HepG2 (cell line): ENCODE measurements around the gene PPP3R2.
"Not testable (repeated sequence)": the region's sequence is repeated elsewhere in the genome, so short reads cannot be mapped to it uniquely, and the experiment has no call there.

Experiments
- AKAP8 ChIP-seq: sonication (generic); formaldehyde crosslinking; IDR thresholded peaks from 2 replicates; pipeline ENCODE4 v1.5.1; 2020; ENCODE audit warnings: mild to moderate bottlenecking, missing genetic modification reagents
- ASH2L ChIP-seq: fragments of 300-600, 200-600 bp; sonication (generic); IDR thresholded peaks from 2 replicates; pipeline ENCODE4 v1.7.0; 2017; ENCODE audit warnings: low read depth, mild to moderate bottlenecking, moderate library complexity, mixed read lengths, low read length; ENCODE audit not compliant: insufficient read length
- HNRNPUL1 ChIP-seq: fragments of 200-400 bp; formaldehyde crosslinking; IDR thresholded peaks from 2 replicates; pipeline ENCODE4 v1.6.1; 2017; ENCODE audit warnings: low read depth, mild to moderate bottlenecking, low read length, moderate library complexity
- MYC ChIP-seq: sonication (generic); formaldehyde crosslinking; IDR thresholded peaks from 2 replicates; pipeline ENCODE4 v1.9.0; 2021; ENCODE audit warnings: missing genetic modification reagents, borderline replicate concordance
- NFATC3 ChIP-seq: sonication (generic); formaldehyde crosslinking; IDR thresholded peaks from 2 replicates; pipeline ENCODE4 v1.5.1; 2020; ENCODE audit warnings: mild to moderate bottlenecking, missing genetic modification reagents
- NFKBIZ ChIP-seq: IDR thresholded peaks from 2 replicates; pipeline ENCODE4 v1.6.1; 2018; ENCODE audit warnings: missing genetic modification reagents, missing compliant biosample characterization
- NFRKB ChIP-seq: fragments of 450-650 bp; IDR thresholded peaks from 2 replicates; pipeline ENCODE4 v1.6.1; 2017
- SMARCC2 ChIP-seq: fragments of 450-650 bp; IDR thresholded peaks from 2 replicates; pipeline ENCODE4 v1.6.1; 2017; ENCODE audit warnings: antibody characterized with exemption, mild to moderate bottlenecking
- SRSF9 ChIP-seq: fragments of 200-400 bp; formaldehyde crosslinking; IDR thresholded peaks from 2 replicates; pipeline ENCODE4 v1.6.1; 2018; ENCODE audit warnings: borderline replicate concordance, mild to moderate bottlenecking, low read depth, low read length; ENCODE audit not compliant: insufficient read depth, poor library complexity, severe bottlenecking
- ZMYM4 ChIP-seq: sonication (generic); formaldehyde crosslinking; IDR thresholded peaks from 2 replicates; pipeline ENCODE4 v1.8.1; 2023; ENCODE audit warnings: mild to moderate bottlenecking, missing genetic modification reagents
- TF ChIP-seq, protein P1 (sequence below): sonication (generic); formaldehyde crosslinking; IDR thresholded peaks from one replicate; pipeline ENCODE4 v1.5.1; 2020; ENCODE audit warnings: mild to moderate bottlenecking, missing genetic modification reagents; ENCODE audit errors: not compliant biosample characterization
- TF ChIP-seq, protein P2 (sequence below): sonication (generic); formaldehyde crosslinking; IDR thresholded peaks from 2 replicates; pipeline ENCODE4 v1.8.0; 2022; ENCODE audit warnings: missing genetic modification reagents, mild to moderate bottlenecking, inconsistent platforms, borderline replicate concordance

DNA sequence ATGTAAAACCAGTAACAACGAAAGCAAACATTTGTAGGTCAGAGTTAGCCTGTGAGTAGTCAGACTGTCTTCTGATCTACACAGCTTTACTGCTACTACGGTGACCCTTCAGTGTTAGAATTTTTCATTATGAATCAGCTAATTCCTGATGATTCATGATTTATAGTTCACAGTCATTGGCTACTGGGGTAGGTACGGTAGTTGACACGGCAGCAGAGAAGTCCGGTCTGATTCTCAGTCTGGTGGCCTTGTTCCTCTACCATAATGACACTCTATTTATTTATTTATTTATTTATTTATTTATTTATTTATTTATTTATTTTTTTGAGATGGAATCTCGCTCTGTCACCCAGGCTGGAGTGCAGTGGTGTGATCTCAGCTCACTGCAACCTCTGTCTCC lies 4.7 kb downstream of the PPP3R2 start:
- not testable (repeated sequence) for TF ChIP-seq MYC (CRISPR knock-in tag); SRSF9; ASH2L; NFKBIZ (CRISPR knock-in tag); NFATC3 (CRISPR knock-in tag); ZMYM4; HNRNPUL1; AKAP8; SMARCC2; NFRKB
- TF ChIP-seq, protein P1, sequence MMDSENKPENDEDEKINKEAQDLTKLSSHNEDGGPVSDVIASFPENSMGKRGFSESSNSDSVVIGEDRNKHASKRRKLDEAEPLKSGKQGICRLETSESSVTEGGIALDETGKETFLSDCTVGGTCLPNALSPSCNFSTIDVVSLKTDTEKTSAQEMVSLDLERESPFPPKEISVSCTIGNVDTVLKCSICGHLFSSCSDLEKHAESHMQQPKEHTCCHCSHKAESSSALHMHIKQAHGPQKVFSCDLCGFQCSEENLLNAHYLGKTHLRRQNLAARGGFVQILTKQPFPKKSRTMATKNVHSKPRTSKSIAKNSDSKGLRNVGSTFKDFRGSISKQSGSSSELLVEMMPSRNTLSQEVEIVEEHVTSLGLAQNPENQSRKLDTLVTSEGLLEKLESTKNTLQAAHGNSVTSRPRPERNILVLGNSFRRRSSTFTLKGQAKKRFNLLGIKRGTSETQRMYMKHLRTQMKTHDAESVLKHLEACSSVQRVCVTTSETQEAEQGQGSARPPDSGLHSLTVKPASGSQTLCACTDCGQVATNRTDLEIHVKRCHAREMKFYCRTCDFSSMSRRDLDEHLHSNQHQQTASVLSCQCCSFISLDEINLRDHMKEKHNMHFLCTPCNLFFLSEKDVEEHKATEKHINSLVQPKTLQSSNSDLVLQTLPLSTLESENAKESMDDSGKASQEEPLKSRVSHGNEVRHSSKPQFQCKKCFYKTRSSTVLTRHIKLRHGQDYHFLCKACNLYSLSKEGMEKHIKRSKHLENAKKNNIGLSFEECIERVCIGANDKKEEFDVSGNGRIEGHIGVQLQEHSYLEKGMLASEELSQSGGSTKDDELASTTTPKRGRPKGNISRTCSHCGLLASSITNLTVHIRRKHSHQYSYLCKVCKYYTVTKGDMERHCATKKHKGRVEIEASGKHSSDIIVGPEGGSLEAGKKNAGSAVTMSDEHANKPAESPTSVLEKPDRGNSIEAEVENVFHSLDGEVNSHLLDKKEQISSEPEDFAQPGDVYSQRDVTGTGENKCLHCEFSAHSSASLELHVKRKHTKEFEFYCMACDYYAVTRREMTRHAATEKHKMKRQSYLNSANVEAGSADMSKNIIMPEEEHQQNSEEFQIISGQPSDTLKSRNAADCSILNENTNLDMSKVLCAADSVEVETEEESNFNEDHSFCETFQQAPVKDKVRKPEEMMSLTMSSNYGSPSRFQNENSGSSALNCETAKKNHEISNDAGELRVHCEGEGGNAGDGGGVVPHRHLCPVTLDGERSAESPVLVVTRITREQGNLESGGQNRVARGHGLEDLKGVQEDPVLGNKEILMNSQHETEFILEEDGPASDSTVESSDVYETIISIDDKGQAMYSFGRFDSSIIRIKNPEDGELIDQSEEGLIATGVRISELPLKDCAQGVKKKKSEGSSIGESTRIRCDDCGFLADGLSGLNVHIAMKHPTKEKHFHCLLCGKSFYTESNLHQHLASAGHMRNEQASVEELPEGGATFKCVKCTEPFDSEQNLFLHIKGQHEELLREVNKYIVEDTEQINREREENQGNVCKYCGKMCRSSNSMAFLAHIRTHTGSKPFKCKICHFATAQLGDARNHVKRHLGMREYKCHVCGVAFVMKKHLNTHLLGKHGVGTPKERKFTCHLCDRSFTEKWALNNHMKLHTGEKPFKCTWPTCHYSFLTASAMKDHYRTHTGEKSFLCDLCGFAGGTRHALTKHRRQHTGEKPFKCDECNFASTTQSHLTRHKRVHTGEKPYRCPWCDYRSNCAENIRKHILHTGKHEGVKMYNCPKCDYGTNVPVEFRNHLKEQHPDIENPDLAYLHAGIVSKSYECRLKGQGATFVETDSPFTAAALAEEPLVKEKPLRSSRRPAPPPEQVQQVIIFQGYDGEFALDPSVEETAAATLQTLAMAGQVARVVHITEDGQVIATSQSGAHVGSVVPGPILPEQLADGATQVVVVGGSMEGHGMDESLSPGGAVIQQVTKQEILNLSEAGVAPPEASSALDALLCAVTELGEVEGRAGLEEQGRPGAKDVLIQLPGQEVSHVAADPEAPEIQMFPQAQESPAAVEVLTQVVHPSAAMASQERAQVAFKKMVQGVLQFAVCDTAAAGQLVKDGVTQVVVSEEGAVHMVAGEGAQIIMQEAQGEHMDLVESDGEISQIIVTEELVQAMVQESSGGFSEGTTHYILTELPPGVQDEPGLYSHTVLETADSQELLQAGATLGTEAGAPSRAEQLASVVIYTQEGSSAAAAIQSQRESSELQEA (CRISPR knock-in tag): not testable (repeated sequence)
- TF ChIP-seq, protein P2, sequence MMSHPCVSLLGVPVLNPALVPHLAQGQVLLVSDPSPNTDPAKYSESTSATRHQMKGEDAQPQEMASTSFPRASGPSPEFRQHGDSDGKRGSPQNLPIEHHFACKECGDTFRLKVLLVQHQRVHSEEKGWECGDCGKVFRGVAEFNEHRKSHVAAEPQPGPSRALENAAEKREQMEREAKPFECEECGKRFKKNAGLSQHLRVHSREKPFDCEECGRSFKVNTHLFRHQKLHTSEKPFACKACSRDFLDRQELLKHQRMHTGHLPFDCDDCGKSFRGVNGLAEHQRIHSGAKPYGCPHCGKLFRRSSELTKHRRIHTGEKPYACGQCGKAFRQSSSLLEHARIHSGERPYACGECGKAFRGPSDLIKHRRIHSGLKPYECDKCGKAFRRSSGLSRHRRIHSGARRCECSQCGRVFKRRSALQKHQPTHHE (CRISPR knock-in tag): not testable (repeated sequence)
